ENCODE measurements around the gene LRCH1.

DNA sequence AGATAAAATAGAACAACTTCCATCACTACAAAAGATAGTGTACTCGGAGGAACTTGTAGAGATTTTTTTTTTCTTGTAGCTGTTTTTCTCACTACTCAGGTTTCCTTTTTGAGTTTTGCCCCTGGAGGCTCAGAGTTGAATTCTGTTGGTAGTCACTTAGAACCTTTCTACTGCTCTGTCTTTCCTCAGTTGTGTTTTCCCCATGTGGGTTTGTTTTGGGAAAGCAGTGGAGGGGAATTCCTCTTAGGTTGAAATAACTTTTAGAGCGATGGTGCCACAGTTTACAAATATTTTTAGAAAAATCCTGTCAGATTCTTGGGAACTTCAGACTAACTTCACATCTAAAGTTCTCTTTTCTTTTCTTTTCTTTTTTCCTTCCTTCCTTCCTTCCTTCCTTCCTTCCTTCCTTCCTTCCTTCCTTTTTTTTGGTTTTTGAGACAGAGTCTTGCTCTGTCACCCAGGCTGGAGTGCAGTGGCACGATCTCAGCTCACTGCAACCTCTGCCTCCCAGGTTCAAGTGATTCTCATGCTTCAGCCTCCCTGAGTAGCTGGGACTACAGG is 65.8 kb downstream of the LRCH1 start:
- TF ChIP-seq, protein P1, sequence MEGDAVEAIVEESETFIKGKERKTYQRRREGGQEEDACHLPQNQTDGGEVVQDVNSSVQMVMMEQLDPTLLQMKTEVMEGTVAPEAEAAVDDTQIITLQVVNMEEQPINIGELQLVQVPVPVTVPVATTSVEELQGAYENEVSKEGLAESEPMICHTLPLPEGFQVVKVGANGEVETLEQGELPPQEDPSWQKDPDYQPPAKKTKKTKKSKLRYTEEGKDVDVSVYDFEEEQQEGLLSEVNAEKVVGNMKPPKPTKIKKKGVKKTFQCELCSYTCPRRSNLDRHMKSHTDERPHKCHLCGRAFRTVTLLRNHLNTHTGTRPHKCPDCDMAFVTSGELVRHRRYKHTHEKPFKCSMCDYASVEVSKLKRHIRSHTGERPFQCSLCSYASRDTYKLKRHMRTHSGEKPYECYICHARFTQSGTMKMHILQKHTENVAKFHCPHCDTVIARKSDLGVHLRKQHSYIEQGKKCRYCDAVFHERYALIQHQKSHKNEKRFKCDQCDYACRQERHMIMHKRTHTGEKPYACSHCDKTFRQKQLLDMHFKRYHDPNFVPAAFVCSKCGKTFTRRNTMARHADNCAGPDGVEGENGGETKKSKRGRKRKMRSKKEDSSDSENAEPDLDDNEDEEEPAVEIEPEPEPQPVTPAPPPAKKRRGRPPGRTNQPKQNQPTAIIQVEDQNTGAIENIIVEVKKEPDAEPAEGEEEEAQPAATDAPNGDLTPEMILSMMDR (IDR thresholded peaks at IDR 0.05; ENCODE audit: insufficient read depth, low read length), result no peak
- TF ChIP-seq POLR2AphosphoS5 (IDR thresholded peaks at IDR 0.05; ENCODE audit: low read depth) (no peak), SPI1 (IDR thresholded peaks at IDR 0.05; ENCODE audit: borderline replicate concordance, low read depth) (no peak)
- TF ChIP-seq, protein P2, sequence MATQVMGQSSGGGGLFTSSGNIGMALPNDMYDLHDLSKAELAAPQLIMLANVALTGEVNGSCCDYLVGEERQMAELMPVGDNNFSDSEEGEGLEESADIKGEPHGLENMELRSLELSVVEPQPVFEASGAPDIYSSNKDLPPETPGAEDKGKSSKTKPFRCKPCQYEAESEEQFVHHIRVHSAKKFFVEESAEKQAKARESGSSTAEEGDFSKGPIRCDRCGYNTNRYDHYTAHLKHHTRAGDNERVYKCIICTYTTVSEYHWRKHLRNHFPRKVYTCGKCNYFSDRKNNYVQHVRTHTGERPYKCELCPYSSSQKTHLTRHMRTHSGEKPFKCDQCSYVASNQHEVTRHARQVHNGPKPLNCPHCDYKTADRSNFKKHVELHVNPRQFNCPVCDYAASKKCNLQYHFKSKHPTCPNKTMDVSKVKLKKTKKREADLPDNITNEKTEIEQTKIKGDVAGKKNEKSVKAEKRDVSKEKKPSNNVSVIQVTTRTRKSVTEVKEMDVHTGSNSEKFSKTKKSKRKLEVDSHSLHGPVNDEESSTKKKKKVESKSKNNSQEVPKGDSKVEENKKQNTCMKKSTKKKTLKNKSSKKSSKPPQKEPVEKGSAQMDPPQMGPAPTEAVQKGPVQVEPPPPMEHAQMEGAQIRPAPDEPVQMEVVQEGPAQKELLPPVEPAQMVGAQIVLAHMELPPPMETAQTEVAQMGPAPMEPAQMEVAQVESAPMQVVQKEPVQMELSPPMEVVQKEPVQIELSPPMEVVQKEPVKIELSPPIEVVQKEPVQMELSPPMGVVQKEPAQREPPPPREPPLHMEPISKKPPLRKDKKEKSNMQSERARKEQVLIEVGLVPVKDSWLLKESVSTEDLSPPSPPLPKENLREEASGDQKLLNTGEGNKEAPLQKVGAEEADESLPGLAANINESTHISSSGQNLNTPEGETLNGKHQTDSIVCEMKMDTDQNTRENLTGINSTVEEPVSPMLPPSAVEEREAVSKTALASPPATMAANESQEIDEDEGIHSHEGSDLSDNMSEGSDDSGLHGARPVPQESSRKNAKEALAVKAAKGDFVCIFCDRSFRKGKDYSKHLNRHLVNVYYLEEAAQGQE (IDR thresholded peaks at IDR 0.05; ENCODE audit: insufficient replicate concordance, low read depth), result no peak

Data from HL-60 (cell line).